IMR-90 (cell line): ENCODE measurements around the gene KRTAP10-5. TPM values are rescaled to one million over a fixed set of nuclear protein-coding genes. Genes with fewer than 3 reads are reported as not detected.

Experiments used
- ATAC-seq: fragments of 200-7000 bp; cut with Tn5 transposase; 2 replicates; pipeline ENCODE4 v1.9.1; 2020; ENCODE audit warnings: low read depth, mild to moderate bottlenecking, moderate library complexity
- BruUV-seq: library from RNA; stranded (reverse); fragments of 400-500 nt; replicated peaks from 2 replicates; lab custom pipeline; 2021; lab: Mats Ljungman, UMichigan
- CTCF ChIA-PET: fragments of 300-600 bp; formaldehyde crosslinking; extraction: SDS; loops from one replicate; lab custom pipeline; 2021; ENCODE audit warnings: antibody characterized with exemption; lab: Yijun Ruan, JAX
- POLR2A ChIA-PET: fragments of 300-600 bp; sonication (Branson Sonifier 250); formaldehyde crosslinking; loops from one replicate; lab custom pipeline; 2022; ENCODE audit warnings: antibody characterized with exemption; ENCODE audit not compliant: unreplicated experiment; lab: Charles Lee
- DNase-seq: peaks from one replicate; pipeline ENCODE4 v3.0.0; 2013
- H2AFZ ChIP-seq: replicated peaks from 2 replicates; pipeline ENCODE3; 2013; ENCODE audit warnings: low read length, mild to moderate bottlenecking; ENCODE audit not compliant: poor library complexity
- H2AK5ac ChIP-seq: 2 replicates; pipeline ENCODE4 v1.6.1; 2013; ENCODE audit warnings: low read depth, low read length, inconsistent platforms
- H2AK9ac ChIP-seq: replicated peaks from 2 replicates; pipeline ENCODE3; 2013; ENCODE audit warnings: mild to moderate bottlenecking, low read depth, low read length, moderate library complexity; ENCODE audit not compliant: poor library complexity
- H2BK120ac ChIP-seq: 2 replicates; pipeline ENCODE4 v1.6.1; 2013; ENCODE audit warnings: low read depth, low read length, inconsistent platforms
- H2BK15ac ChIP-seq: 3 replicates; pipeline ENCODE4 v1.6.1; 2013; ENCODE audit warnings: low read depth, low read length, inconsistent platforms
- H2BK20ac ChIP-seq: 2 replicates; pipeline ENCODE4 v1.6.1; 2013; ENCODE audit warnings: low read depth, mild to moderate bottlenecking, inconsistent platforms, low read length, moderate library complexity
- H2BK5ac ChIP-seq: 2 replicates; pipeline ENCODE4 v1.6.1; 2013; ENCODE audit warnings: mild to moderate bottlenecking, low read depth, low read length, inconsistent platforms; ENCODE audit not compliant: poor library complexity, severe bottlenecking
- H3K14ac ChIP-seq: replicated peaks from 2 replicates; pipeline ENCODE4 v1.6.1; 2013; ENCODE audit warnings: low read depth, low read length, inconsistent platforms
- H3K18ac ChIP-seq: 2 replicates; pipeline ENCODE4 v1.6.1; 2013; ENCODE audit warnings: low read depth, low read length, control low read depth
- H3K23ac ChIP-seq: 2 replicates; pipeline ENCODE4 v1.6.1; 2013; ENCODE audit warnings: low read depth, low read length, inconsistent platforms
- H3K27ac ChIP-seq: 2 replicates; pipeline ENCODE4 v1.5.1; 2013; ENCODE audit warnings: mild to moderate bottlenecking, control low read depth, low read length; ENCODE audit not compliant: insufficient read depth
- H3K27me3 ChIP-seq: 2 replicates; pipeline ENCODE4 v1.6.1; 2013; ENCODE audit warnings: low read length; ENCODE audit not compliant: control insufficient read depth, insufficient read depth
- H3K36me3 ChIP-seq: 2 replicates; pipeline ENCODE4 v1.6.1; 2013; ENCODE audit warnings: low read length, mixed read lengths; ENCODE audit not compliant: control insufficient read depth, insufficient read depth
- H3K4ac ChIP-seq: 2 replicates; pipeline ENCODE4 v1.6.1; 2013; ENCODE audit warnings: low read depth, low read length, inconsistent platforms
- H3K4me1 ChIP-seq: 2 replicates; pipeline ENCODE4 v1.6.1; 2013; ENCODE audit warnings: low read length, mixed read lengths; ENCODE audit not compliant: control insufficient read depth, insufficient read depth
- H3K4me2 ChIP-seq: 2 replicates; pipeline ENCODE4 v1.6.1; 2013; ENCODE audit warnings: low read depth, mild to moderate bottlenecking, control low read depth, low read length, moderate library complexity
- H3K4me3 ChIP-seq: 2 replicates; pipeline ENCODE4 v1.5.1; 2013; ENCODE audit warnings: low read depth, mild to moderate bottlenecking, control low read depth, low read length, moderate library complexity; ENCODE audit not compliant: insufficient read depth
- H3K56ac ChIP-seq: 2 replicates; pipeline ENCODE4 v1.6.1; 2013; ENCODE audit warnings: low read length, inconsistent platforms; ENCODE audit not compliant: insufficient read depth; ENCODE audit errors: extremely low read depth
- H3K79me1 ChIP-seq, 2 experiments: 2 replicates each; pipeline ENCODE4 v1.6.1; 2013; ENCODE audit warnings: low read length in 2 of 2, inconsistent platforms in 1 of 2, low read depth in 1 of 2
- H3K9ac ChIP-seq: 2 replicates; pipeline ENCODE4 v1.6.1; 2013; ENCODE audit warnings: low read depth, low read length, control low read depth
- H3K9me1 ChIP-seq: 2 replicates; pipeline ENCODE4 v1.6.1; 2013; ENCODE audit warnings: low read length, inconsistent platforms; ENCODE audit not compliant: insufficient read depth
- H3K9me3 ChIP-seq: 2 replicates; pipeline ENCODE4 v1.6.1; 2013; ENCODE audit warnings: low read length; ENCODE audit not compliant: control insufficient read depth, insufficient read depth
- H4K20me1 ChIP-seq: 2 replicates; pipeline ENCODE4 v1.6.1; 2013; ENCODE audit warnings: low read length, inconsistent platforms; ENCODE audit not compliant: insufficient read depth
- H4K5ac ChIP-seq: 2 replicates; pipeline ENCODE4 v1.6.1; 2013; ENCODE audit warnings: mild to moderate bottlenecking, low read depth, low read length, control low read depth
- H4K8ac ChIP-seq, 2 experiments: 2 replicates each; pipeline ENCODE4 v1.6.1; 2013; ENCODE audit warnings: low read depth in 2 of 2, low read length in 2 of 2, control low read depth in 1 of 2, inconsistent platforms in 1 of 2
- H4K91ac ChIP-seq: 2 replicates; pipeline ENCODE4 v1.6.1; 2013; ENCODE audit warnings: low read depth, low read length, inconsistent platforms; ENCODE audit not compliant: insufficient read depth
- CHD1 ChIP-seq: IDR thresholded peaks from 2 replicates; pipeline ENCODE4 v1.6.1; 2012; ENCODE audit warnings: low read depth, low read length, improper control_type of control experiment
- MAZ ChIP-seq: IDR thresholded peaks from 2 replicates; pipeline ENCODE4 v1.6.1; 2012; ENCODE audit warnings: low read depth, mild to moderate bottlenecking, low read length, improper control_type of control experiment, moderate library complexity, borderline replicate concordance
- NFE2L2 ChIP-seq: fragments of 150-350 bp; IDR thresholded peaks from 2 replicates; pipeline ENCODE4 v1.6.1; 2016; ENCODE audit warnings: low read depth, mild to moderate bottlenecking, low read length
- RAD21 ChIP-seq: IDR thresholded peaks from 2 replicates; pipeline ENCODE4 v1.6.1; 2012; ENCODE audit warnings: low read length, improper control_type of control experiment
- RCOR1 ChIP-seq: IDR thresholded peaks from 2 replicates; pipeline ENCODE4 v1.6.1; 2012; ENCODE audit warnings: mild to moderate bottlenecking, low read length, improper control_type of control experiment; ENCODE audit not compliant: insufficient replicate concordance
- RFX5 ChIP-seq: IDR thresholded peaks from 2 replicates; pipeline ENCODE4 v1.8.0; 2012; ENCODE audit warnings: low read depth, mild to moderate bottlenecking, low read length, moderate library complexity
- SMC3 ChIP-seq: fragments of 150-350 bp; IDR thresholded peaks from 2 replicates; pipeline ENCODE4 v1.6.1; 2016; ENCODE audit warnings: low read depth, mild to moderate bottlenecking, antibody characterized with exemption, low read length, moderate library complexity
- WGBS, 2 experiments: methylation state at CpG; one replicate each; pipeline versions ENCODE4 v1.1.5 to v1.1.7; 2013; ENCODE audit warnings: missing lambda C conversion rate in 2 of 2; ENCODE audit not compliant: insufficient read length in 1 of 2; ENCODE audit errors: extremely low coverage in 2 of 2; 5-methylcytosine and 5-hydroxymethylcytosine counted together
- dilution Hi-C: fragments of 300-500 bp; cut with HindIII; formaldehyde crosslinking; loops from one replicate; pipeline ENCODE4 v1.14.3; 2018; ENCODE audit warnings: low sequenced_read_pairs; ENCODE audit not compliant: unreplicated experiment
- in situ Hi-C: fragments of 300-500 bp; cut with MboI; formaldehyde crosslinking; loops from 3 replicates; pipeline ENCODE4 v1.14.3; 2019; ENCODE audit warnings: low sequenced_read_pairs, inconsistent platforms, mixed read lengths
- intact Hi-C: fragments of 100-400 bp; cut with micrococcal nuclease; formaldehyde crosslinking; loops from 2 replicates; pipeline ENCODE4 v1.10.0; 2022
- polyA plus RNA-seq, 3 experiments: library from polyadenylated mRNA; depleted of rRNA; stranded (reverse); fragments of >200 nt; gene quantifications; 2 replicates each; pipeline ENCODE4 v1.2.3, GENCODE V29; 2012; ENCODE audit warnings: low replicate concordance in 1 of 3
- total RNA-seq: library from RNA; depleted of rRNA; stranded (reverse); fragments of >200 nt; gene quantifications from 2 replicates; pipeline ENCODE4 v1.2.3, GENCODE V29; 2012
- TF ChIP-seq, protein P1 (sequence below): fragments of 150-350 bp; IDR thresholded peaks from 2 replicates; pipeline ENCODE4 v1.6.1; 2016; ENCODE audit warnings: low read depth, mild to moderate bottlenecking, low read length, moderate library complexity, borderline replicate concordance
- TF ChIP-seq, protein P2 (sequence below): conservative IDR thresholded peaks from 2 replicates; pipeline ENCODE4 v1.5.1; 2012; ENCODE audit warnings: mild to moderate bottlenecking, low read depth, low read length, improper control_type of control experiment

The KRTAP10-5 gene
- total and polyA plus RNA-seq, 2 of the 4 experiments (the other 2 are of a cell fraction) = not detected

DNA sequence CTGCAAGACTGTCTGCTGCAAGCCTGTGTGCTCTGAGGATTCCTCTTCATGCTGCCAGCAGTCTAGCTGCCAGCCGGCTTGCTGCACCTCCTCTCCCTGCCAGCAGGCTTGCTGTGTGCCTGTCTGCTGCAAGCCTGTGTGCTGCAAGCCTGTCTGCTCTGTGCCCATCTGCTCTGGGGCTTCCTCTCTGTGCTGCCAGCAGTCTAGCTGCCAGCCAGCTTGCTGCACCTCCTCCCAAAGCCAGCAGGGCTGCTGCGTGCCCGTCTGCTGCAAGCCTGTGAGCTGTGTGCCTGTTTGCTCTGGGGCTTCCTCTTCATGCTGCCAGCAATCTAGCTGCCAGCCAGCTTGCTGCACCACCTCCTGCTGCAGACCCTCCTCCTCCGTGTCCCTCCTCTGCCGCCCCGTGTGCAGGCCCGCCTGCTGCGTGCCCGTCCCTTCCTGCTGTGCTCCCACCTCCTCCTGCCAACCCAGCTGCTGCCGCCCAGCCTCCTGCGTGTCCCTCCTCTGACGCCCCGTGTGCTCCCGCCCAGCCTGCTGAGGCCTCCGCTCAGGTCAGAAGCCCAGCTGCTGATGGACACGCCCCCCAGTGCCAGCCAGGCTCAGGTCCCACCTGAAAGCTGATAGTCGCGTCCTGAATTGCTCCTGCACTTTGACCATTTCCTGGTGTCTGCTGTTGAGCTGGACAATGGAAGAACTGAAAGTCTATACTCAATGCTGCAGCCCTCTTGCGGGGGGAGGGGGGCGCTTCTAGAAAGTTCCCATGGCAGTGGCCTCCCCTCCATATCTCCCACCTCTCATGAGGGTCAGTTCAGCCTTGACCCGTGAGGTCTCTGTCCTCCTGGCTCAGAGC lies 5.7 kb downstream of the KRTAP10-5 start:
- H3K4ac ChIP-seq = no peak overlapping the region
- ATAC-seq (no peak), DNase-seq (no peak)
- dilution Hi-C loops = no loop called here
- H3K4me2 ChIP-seq = no peak overlapping the region
- no peaks in the 10 kb centered on the region for H3K4me1 ChIP-seq
- no peaks in the 10 kb centered on the region for H3K36me3 ChIP-seq
- no peak overlapping the region for H2BK15ac ChIP-seq
- no peaks in the 10 kb centered on the region for H3K79me1 ChIP-seq
- H3K9me1 ChIP-seq = no peaks in the 10 kb centered on the region
- no peak overlapping the region for H2AK9ac ChIP-seq
- BruUV-seq = no TSS peak
- H4K91ac ChIP-seq = no peak overlapping the region
- no peak overlapping the region for H2AK5ac ChIP-seq
- H3K27ac ChIP-seq = no peak overlapping the region
- no peak overlapping the region for H2BK20ac ChIP-seq
- intact Hi-C loops = no loop called here
- H2AFZ ChIP-seq = no peak overlapping the region
- H2BK120ac ChIP-seq = no peak overlapping the region
- no peak overlapping the region for H3K18ac ChIP-seq
- CTCF ChIA-PET = no interaction called here
- TF ChIP-seq NFE2L2 (no peak), RFX5 (no peak), RAD21 (no peak), CHD1 (no peak), SMC3 (no peak), RCOR1 (no peak), MAZ (no peak)
- TF ChIP-seq, protein P1, sequence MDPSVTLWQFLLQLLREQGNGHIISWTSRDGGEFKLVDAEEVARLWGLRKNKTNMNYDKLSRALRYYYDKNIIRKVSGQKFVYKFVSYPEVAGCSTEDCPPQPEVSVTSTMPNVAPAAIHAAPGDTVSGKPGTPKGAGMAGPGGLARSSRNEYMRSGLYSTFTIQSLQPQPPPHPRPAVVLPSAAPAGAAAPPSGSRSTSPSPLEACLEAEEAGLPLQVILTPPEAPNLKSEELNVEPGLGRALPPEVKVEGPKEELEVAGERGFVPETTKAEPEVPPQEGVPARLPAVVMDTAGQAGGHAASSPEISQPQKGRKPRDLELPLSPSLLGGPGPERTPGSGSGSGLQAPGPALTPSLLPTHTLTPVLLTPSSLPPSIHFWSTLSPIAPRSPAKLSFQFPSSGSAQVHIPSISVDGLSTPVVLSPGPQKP = no peak
- TF ChIP-seq, protein P2, sequence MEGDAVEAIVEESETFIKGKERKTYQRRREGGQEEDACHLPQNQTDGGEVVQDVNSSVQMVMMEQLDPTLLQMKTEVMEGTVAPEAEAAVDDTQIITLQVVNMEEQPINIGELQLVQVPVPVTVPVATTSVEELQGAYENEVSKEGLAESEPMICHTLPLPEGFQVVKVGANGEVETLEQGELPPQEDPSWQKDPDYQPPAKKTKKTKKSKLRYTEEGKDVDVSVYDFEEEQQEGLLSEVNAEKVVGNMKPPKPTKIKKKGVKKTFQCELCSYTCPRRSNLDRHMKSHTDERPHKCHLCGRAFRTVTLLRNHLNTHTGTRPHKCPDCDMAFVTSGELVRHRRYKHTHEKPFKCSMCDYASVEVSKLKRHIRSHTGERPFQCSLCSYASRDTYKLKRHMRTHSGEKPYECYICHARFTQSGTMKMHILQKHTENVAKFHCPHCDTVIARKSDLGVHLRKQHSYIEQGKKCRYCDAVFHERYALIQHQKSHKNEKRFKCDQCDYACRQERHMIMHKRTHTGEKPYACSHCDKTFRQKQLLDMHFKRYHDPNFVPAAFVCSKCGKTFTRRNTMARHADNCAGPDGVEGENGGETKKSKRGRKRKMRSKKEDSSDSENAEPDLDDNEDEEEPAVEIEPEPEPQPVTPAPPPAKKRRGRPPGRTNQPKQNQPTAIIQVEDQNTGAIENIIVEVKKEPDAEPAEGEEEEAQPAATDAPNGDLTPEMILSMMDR = no peak
- H4K8ac ChIP-seq = no peak overlapping the region
- no peaks in the 10 kb centered on the region for H4K20me1 ChIP-seq
- in situ Hi-C loops = no loop called here
- 19% methylated on average over 8 of the region's 21 CpGs; no CpG with 5 or more reads in 1 of the 2 experiments for WGBS, 2 experiments
- H3K56ac ChIP-seq = no peak overlapping the region
- POLR2A ChIA-PET = no interaction called here
- no peak overlapping the region for H3K9ac ChIP-seq
- no peak overlapping the region for H4K5ac ChIP-seq
- no peak overlapping the region for H3K4me3 ChIP-seq
- no peak overlapping the region for H3K23ac ChIP-seq
- peaks cover 3% of the 10 kb centered on the region; the same call in 1 of the 2 replicates for H3K27me3 ChIP-seq
- no peak overlapping the region for H2BK5ac ChIP-seq
- H3K9me3 ChIP-seq = peaks cover 11% of the 10 kb centered on the region
- H3K14ac ChIP-seq = no peak overlapping the region
